A549 treated with Mapracorat at 1 μM for 4 hours (cell line): Measurements from ENCODE around the gene CARHSP1. TPM values are rescaled to one million over a fixed set of nuclear protein-coding genes. Genes with fewer than 3 reads are reported as not detected.

Experiments used
- total RNA-seq: library from RNA; stranded (reverse); fragments of 200-300 nt; extraction: Qiagen RNA extraction; gene quantifications from 5 replicates; pipeline ENCODE4 v1.2.3, GENCODE V29; 2022

The CARHSP1 gene
- 138 to 158 TPM (median 146 TPM) in 5 replicates for total RNA-seq

GRCh38 chr16:8868416-8869211 is at the start of gene CARHSP1:
Gene CARHSP1 (minus strand): TSS chr16:8869006. CDS start chr16:8859328, 9,678 bp downstream.

GRCh38 chr16:8882041-8882617 is 13.3 kb upstream of the CARHSP1 start, which contains the start of gene LITAFD:
Gene LITAFD (plus strand): TSS chr16:8882351. CDS start chr16:8884356, 2,005 bp downstream.

Other genes starting within 250 kb of the CARHSP1 start
- 21.8 to 25.7 TPM (median 25.4 TPM) in 5 replicates for gene METTL22, start 247.3 kb downstream of the CARHSP1 start, total RNA-seq
- gene ABAT, start 194.4 kb downstream of the CARHSP1 start, total RNA-seq: 0.26 to 0.35 TPM (median 0.31 TPM) in 5 replicates
- 12.4 to 14.9 TPM (median 14.2 TPM) in 5 replicates for gene TMEM186, start 71.4 kb downstream of the CARHSP1 start, total RNA-seq
- 89.9 to 102 TPM (median 95.6 TPM) in 5 replicates for gene PMM2, start 71.2 kb downstream of the CARHSP1 start, total RNA-seq
- gene LITAFD, start 13.3 kb upstream of the CARHSP1 start, total RNA-seq: not detected in 5 replicates
- 67.6 to 85.5 TPM (median 75.0 TPM) in 5 replicates for gene USP7, start 94.9 kb upstream of the CARHSP1 start, total RNA-seq
- 21.5 to 24.9 TPM (median 23.5 TPM) in 5 replicates for gene HAPSTR1, start 222.6 kb upstream of the CARHSP1 start, total RNA-seq